HepG2 (cell line): ENCODE data around the gene CD81. TPM values are rescaled to one million over a fixed set of nuclear protein-coding genes. Genes with fewer than 3 reads are reported as not detected.
A peak's percentile ranks its signal among the peaks of the same experiment; 100 is the strongest.

ENCODE experiments used
- AHDC1 ChIP-seq: sonication (generic); formaldehyde crosslinking; IDR thresholded peaks from 2 replicates; pipeline ENCODE4 v1.5.1; 2020; ENCODE audit warnings: mild to moderate bottlenecking, missing genetic modification reagents, borderline replicate concordance
- DNMT1 ChIP-seq: sonication (generic); formaldehyde crosslinking; IDR thresholded peaks from 2 replicates; pipeline ENCODE4 v1.5.1; 2020; ENCODE audit warnings: mild to moderate bottlenecking, missing genetic modification reagents
- ELF3 ChIP-seq: IDR thresholded peaks from 2 replicates; pipeline ENCODE4 v1.6.1; 2016; ENCODE audit warnings: missing genetic modification reagents, missing compliant biosample characterization
- ERF ChIP-seq: IDR thresholded peaks from 2 replicates; pipeline ENCODE4 v1.6.1; 2018; ENCODE audit warnings: missing biosample characterization, missing genetic modification reagents
- FOXK1 ChIP-seq: sonication (generic); formaldehyde crosslinking; IDR thresholded peaks from 2 replicates; pipeline ENCODE4 v1.4.0; 2020; ENCODE audit warnings: low read depth, missing genetic modification reagents, borderline replicate concordance
- GABPB1 ChIP-seq: IDR thresholded peaks from 2 replicates; pipeline ENCODE4 v1.6.1; 2016; ENCODE audit warnings: mild to moderate bottlenecking, missing genetic modification reagents, moderate library complexity, missing compliant biosample characterization
- GATAD1 ChIP-seq: IDR thresholded peaks from 2 replicates; pipeline ENCODE4 v1.6.1; 2016; ENCODE audit warnings: missing genetic modification reagents, missing compliant biosample characterization
- GLMP ChIP-seq: sonication (generic); formaldehyde crosslinking; IDR thresholded peaks from 2 replicates; pipeline ENCODE4 v1.9.0; 2021; ENCODE audit warnings: missing genetic modification reagents, mild to moderate bottlenecking, borderline replicate concordance
- HOXA3 ChIP-seq: sonication (generic); formaldehyde crosslinking; IDR thresholded peaks from 2 replicates; pipeline ENCODE4 v1.5.0; 2020; ENCODE audit warnings: missing genetic modification reagents
- KAT8 ChIP-seq: IDR thresholded peaks from 2 replicates; pipeline ENCODE4 v1.6.1; 2016; ENCODE audit warnings: missing genetic modification reagents, missing compliant biosample characterization
- KDM2A ChIP-seq: sonication (generic); formaldehyde crosslinking; IDR thresholded peaks from 2 replicates; pipeline ENCODE4 v1.4.0; 2020; ENCODE audit warnings: low read depth, missing genetic modification reagents, borderline replicate concordance
- KLF9 ChIP-seq: IDR thresholded peaks from 2 replicates; pipeline ENCODE4 v1.6.1; 2016; ENCODE audit warnings: low read depth
- MAFG ChIP-seq: sonication (generic); formaldehyde crosslinking; IDR thresholded peaks from 2 replicates; pipeline ENCODE4 v1.5.1; 2020; ENCODE audit warnings: mild to moderate bottlenecking, missing genetic modification reagents
- POLR2AphosphoS2 ChIP-seq: IDR thresholded peaks from 2 replicates; pipeline ENCODE4 v1.6.1; 2011; ENCODE audit warnings: low read depth, low read length, improper control_type of control experiment
- RXRB ChIP-seq: IDR thresholded peaks from 2 replicates; pipeline ENCODE4 v1.6.1; 2016; ENCODE audit warnings: borderline replicate concordance, missing genetic modification reagents, missing compliant biosample characterization
- XRCC5 ChIP-seq: fragments of 200-400 bp; formaldehyde crosslinking; optimal IDR thresholded peaks from 2 replicates; pipeline ENCODE3; 2017; ENCODE audit warnings: mild to moderate bottlenecking, low read length
- ZBTB20 ChIP-seq: sonication (generic); formaldehyde crosslinking; IDR thresholded peaks from 2 replicates; pipeline ENCODE4 v1.8.1; 2023; ENCODE audit warnings: missing genetic modification reagents, low read depth, mild to moderate bottlenecking, borderline replicate concordance
- ZBTB38 ChIP-seq: sonication (generic); formaldehyde crosslinking; IDR thresholded peaks from 2 replicates; pipeline ENCODE4 v1.5.1; 2020; ENCODE audit warnings: mild to moderate bottlenecking, missing genetic modification reagents
- ZC3H13 ChIP-seq: sonication (generic); formaldehyde crosslinking; IDR thresholded peaks from 2 replicates; pipeline ENCODE4 v1.8.1; 2023; ENCODE audit warnings: mild to moderate bottlenecking, missing genetic modification reagents, moderate library complexity
- polyA plus RNA-seq, 8 experiments: library from polyadenylated mRNA; depleted of rRNA in 3 of 8; stranded (reverse) in 7 of 8; unstranded in 1 of 8; fragments of >200 nt; fragmentation: Illumina TruSeq in 4 of 8; extraction: Trizol in 4 of 8; gene quantifications; 2 replicates each; pipeline versions ENCODE4 v1.2.1 to v1.2.3, GENCODE V29; 2011 to 2016; ENCODE audit warnings: low read depth in 4 of 8, missing spikeins in 1 of 8, mixed read lengths in 1 of 8; ENCODE audit not compliant: insufficient read depth in 1 of 8
- total RNA-seq, 5 experiments: library from RNA; depleted of rRNA; stranded (reverse); fragments of >200 nt; fragmentation: Illumina TruSeq; extraction: Trizol; gene quantifications; 2 replicates each; pipeline ENCODE4 v1.2.3, GENCODE V29; 2016; ENCODE audit warnings: low read depth in 1 of 5
- TF ChIP-seq, protein P1 (sequence below): IDR thresholded peaks from 2 replicates; pipeline ENCODE4 v1.6.1; 2016; ENCODE audit warnings: mild to moderate bottlenecking

The CD81 gene
- total and polyA plus RNA-seq, 2 of the 13 experiments (the other 11 are each of a cell fraction or from before 2014, with no cell fraction given) = not detected

DNA sequence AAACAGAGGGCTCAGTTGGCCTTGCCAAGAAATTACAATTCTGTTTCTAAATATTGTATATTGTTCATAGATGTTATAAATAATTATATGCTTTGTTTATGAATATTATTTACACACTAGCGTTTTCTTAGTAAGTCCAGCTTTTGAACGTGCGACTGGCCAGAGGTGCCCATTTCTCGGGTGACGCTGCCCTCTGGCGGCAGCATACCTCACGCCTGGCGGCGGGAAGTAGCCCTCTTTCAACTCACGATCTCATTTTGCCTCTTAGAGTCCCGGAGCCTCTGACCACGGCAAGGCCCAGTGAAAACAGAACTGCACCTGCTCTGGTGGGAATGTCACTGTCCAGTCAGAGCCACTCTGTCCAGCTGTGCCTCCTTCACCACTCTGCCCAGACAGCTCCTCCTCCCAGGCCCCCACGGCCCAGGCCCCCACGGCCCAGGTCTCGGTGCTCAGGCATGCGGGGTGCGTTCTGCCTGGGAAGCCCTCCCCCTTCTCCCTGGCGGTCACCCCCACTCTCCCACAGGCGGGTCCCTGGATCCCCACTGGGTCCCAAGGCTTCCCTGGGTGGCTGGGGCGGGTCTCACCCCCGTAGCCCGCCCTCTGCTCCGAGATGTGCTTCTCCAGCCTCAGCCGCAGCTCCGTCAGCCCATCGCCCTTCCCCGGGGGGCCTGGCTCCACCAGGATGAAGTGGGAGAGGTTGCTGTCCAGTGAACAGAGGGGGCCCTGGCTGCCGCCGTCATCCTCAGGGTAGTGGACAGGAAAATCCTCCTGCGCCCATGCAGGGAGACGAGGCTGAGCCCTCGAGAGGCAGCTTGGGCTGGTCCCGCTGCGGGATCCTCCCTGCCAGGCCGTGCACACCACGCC is 42.8 kb downstream of the CD81 start (continued):
- TF ChIP-seq AHDC1 (CRISPR knock-in tag) = 0 out of 2 replicates have a peak, but pooled peaks have one; percentile 24
- TF ChIP-seq XRCC5 = peak; percentile 53
- no peak for TF ChIP-seq ZBTB20
- TF ChIP-seq KAT8 = peak; percentile 72
- TF ChIP-seq, protein P1, sequence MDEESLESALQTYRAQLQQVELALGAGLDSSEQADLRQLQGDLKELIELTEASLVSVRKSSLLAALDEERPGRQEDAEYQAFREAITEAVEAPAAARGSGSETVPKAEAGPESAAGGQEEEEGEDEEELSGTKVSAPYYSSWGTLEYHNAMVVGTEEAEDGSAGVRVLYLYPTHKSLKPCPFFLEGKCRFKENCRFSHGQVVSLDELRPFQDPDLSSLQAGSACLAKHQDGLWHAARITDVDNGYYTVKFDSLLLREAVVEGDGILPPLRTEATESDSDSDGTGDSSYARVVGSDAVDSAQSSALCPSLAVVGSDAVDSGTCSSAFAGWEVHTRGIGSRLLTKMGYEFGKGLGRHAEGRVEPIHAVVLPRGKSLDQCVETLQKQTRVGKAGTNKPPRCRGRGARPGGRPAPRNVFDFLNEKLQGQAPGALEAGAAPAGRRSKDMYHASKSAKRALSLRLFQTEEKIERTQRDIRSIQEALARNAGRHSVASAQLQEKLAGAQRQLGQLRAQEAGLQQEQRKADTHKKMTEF (CRISPR knock-in tag) = no peak
- no peak for TF ChIP-seq ELF3 (CRISPR knock-in tag)
- peak; percentile 71; the same call in 1 of the 2 replicates for TF ChIP-seq ZBTB38
- TF ChIP-seq HOXA3 (CRISPR knock-in tag) = peak; percentile 42; the same call in 1 of the 2 replicates
- peak; percentile 78 for TF ChIP-seq GABPB1 (CRISPR knock-in tag)
- peak; percentile 48; the same call in 1 of the 2 replicates for TF ChIP-seq ERF
- TF ChIP-seq ZC3H13 = no peak
- TF ChIP-seq GLMP = no peak
- peak; percentile 68 for TF ChIP-seq GATAD1 (CRISPR knock-in tag)
- no peak for TF ChIP-seq POLR2AphosphoS2
- TF ChIP-seq KLF9 (CRISPR knock-in tag) = no peak
- TF ChIP-seq DNMT1 = no peak
- peak; percentile 78 for TF ChIP-seq KDM2A (CRISPR knock-in tag)
- 0 out of 2 replicates have a peak, but pooled peaks have one; percentile 20 for TF ChIP-seq RXRB
- TF ChIP-seq FOXK1 (CRISPR knock-in tag) = 0 out of 2 replicates have a peak, but pooled peaks have one; percentile 10
- TF ChIP-seq MAFG (CRISPR knock-in tag) = no peak
